Endothelial cell of umbilical vein (primary cell): ENCODE data around the gene SEPTIN7. TPM values are rescaled to one million over a fixed set of nuclear protein-coding genes. Genes with fewer than 3 reads are reported as not detected.

Experiments
- BruUV-seq: library from RNA; stranded (reverse); fragments of 400-500 nt; replicated peaks from 2 replicates; lab custom pipeline; 2021; lab: Mats Ljungman, UMichigan
- CTCF ChIA-PET: fragments of 300-600, 350-600 bp; sonication (Branson Sonifier 250); formaldehyde crosslinking; loops from one replicate; lab custom pipeline; 2021; ENCODE audit warnings: antibody characterized with exemption, inconsistent platforms; lab: Charles Lee
- POLR2A ChIA-PET: fragments of 300-600, 350-600 bp; sonication (Branson Sonifier 250); formaldehyde crosslinking; loops from one replicate; lab custom pipeline; 2021; ENCODE audit warnings: antibody characterized with exemption, inconsistent platforms; lab: Charles Lee
- DNase-seq: peaks from one replicate; pipeline ENCODE4 v3.0.0-alpha.2; 2011; ENCODE audit warnings: low read depth, low spot score
- FAIRE-seq: peaks from 2 replicates; lab custom pipeline; 2011; peaks lifted over from hg19 to GRCh38; lab: Jason Lieb, UNC
- H2AFZ ChIP-seq: 2 replicates; pipeline ENCODE4 v1.6.0; 2012; ENCODE audit warnings: low read depth, low read length, control low read depth, inconsistent platforms
- H3K27ac ChIP-seq: 2 replicates; pipeline ENCODE4 v1.5.1; 2011; ENCODE audit warnings: low read depth, mild to moderate bottlenecking, control low read depth, low read length, moderate library complexity; ENCODE audit not compliant: insufficient read depth
- H3K27me3 ChIP-seq, 2 experiments: 2 replicates each; pipeline versions ENCODE4 v1.6.0 to v1.6.1; 2011; ENCODE audit warnings: low read length in 2 of 2, mixed read lengths in 1 of 2; ENCODE audit not compliant: control insufficient read depth in 2 of 2, insufficient read depth in 2 of 2
- H3K36me3 ChIP-seq, 2 experiments: 2 replicates in 1 of 2; 3 replicates in 1 of 2; pipeline ENCODE4 v1.5.1; 2011; ENCODE audit warnings: low read length in 2 of 2, mild to moderate bottlenecking in 1 of 2, moderate library complexity in 1 of 2; ENCODE audit not compliant: control insufficient read depth in 2 of 2, insufficient read depth in 2 of 2; ENCODE audit errors: extremely low read depth in 1 of 2
- H3K4me1 ChIP-seq: 3 replicates; pipeline ENCODE4 v1.5.1; 2011; ENCODE audit warnings: mild to moderate bottlenecking, low read length; ENCODE audit not compliant: control insufficient read depth, insufficient read depth; ENCODE audit errors: extremely low read depth
- H3K4me2 ChIP-seq: 2 replicates; pipeline ENCODE4 v1.6.1; 2011; ENCODE audit warnings: low read length, control low read depth, mixed read lengths; ENCODE audit not compliant: insufficient read depth
- H3K4me3 ChIP-seq, 3 experiments: fragments of 200-600 bp in 1 of 3; sonication (generic), shearing (Covaris generic) in 1 of 3; replicated peaks in 1 of 3; 2 replicates each; pipeline ENCODE4 v1.5.1; 2011 to 2016; ENCODE audit warnings: control low read depth in 3 of 3, low read length in 3 of 3, mild to moderate bottlenecking in 2 of 3, inconsistent platforms in 1 of 3, low read depth in 1 of 3, moderate library complexity in 1 of 3; ENCODE audit not compliant: insufficient read depth in 1 of 3
- H3K79me2 ChIP-seq: 2 replicates; pipeline ENCODE4 v1.6.0; 2012; ENCODE audit warnings: low read length, inconsistent platforms; ENCODE audit not compliant: control insufficient read depth, insufficient read depth
- H3K9ac ChIP-seq: replicated peaks from 2 replicates; pipeline ENCODE3; 2011; ENCODE audit warnings: low read length, control low read depth; ENCODE audit not compliant: insufficient read depth; ENCODE audit errors: extremely low read depth
- H3K9me1 ChIP-seq: replicated peaks from 3 replicates; pipeline ENCODE4 v1.6.0; 2011; ENCODE audit warnings: mild to moderate bottlenecking, low read length; ENCODE audit not compliant: control insufficient read depth, insufficient read depth; ENCODE audit errors: extremely low read depth
- H3K9me3 ChIP-seq: replicated peaks from 2 replicates; pipeline ENCODE4 v1.5.1; 2012; ENCODE audit warnings: low read length, inconsistent platforms; ENCODE audit not compliant: control insufficient read depth, insufficient read depth
- H4K20me1 ChIP-seq: replicated peaks from 2 replicates; pipeline ENCODE3; 2011; ENCODE audit warnings: mild to moderate bottlenecking, low read length; ENCODE audit not compliant: control insufficient read depth, insufficient read depth; ENCODE audit errors: extremely low read depth
- CTCF ChIP-seq, 2 donors: IDR thresholded peaks; 1 replicate in 1 of 2; 2 replicates in 1 of 2; pipeline ENCODE4 v1.5.1; 2011; ENCODE audit warnings: low read length in 2 of 2, mild to moderate bottlenecking in 2 of 2, moderate library complexity in 2 of 2, control low read depth in 1 of 2, inconsistent platforms in 1 of 2, low read depth in 1 of 2; ENCODE audit not compliant: insufficient read depth in 1 of 2; ENCODE audit errors: extremely low read depth in 1 of 2
- EZH2 ChIP-seq: IDR thresholded peaks from 2 replicates; pipeline ENCODE4 v1.6.1; 2012; ENCODE audit warnings: borderline replicate concordance, low read depth, mild to moderate bottlenecking, moderate library complexity, low read length, inconsistent platforms; ENCODE audit not compliant: severe bottlenecking
- FOS ChIP-seq: IDR thresholded peaks from 2 replicates; pipeline ENCODE4 v1.6.1; 2011; ENCODE audit warnings: mild to moderate bottlenecking, low read length, moderate library complexity, borderline replicate concordance; ENCODE audit not compliant: insufficient read depth
- GATA2 ChIP-seq: IDR thresholded peaks from 2 replicates; pipeline ENCODE4 v1.7.0; 2011; ENCODE audit warnings: low read depth, mild to moderate bottlenecking, moderate library complexity, mixed read lengths, low read length; ENCODE audit not compliant: insufficient read length, insufficient read depth
- JUN ChIP-seq: IDR thresholded peaks from 2 replicates; pipeline ENCODE4 v1.6.1; 2011; ENCODE audit warnings: borderline replicate concordance, low read depth; ENCODE audit not compliant: insufficient read length, insufficient read depth
- MYC ChIP-seq: IDR thresholded peaks from one replicate; pipeline ENCODE4 v1.6.1; 2011; ENCODE audit warnings: mild to moderate bottlenecking, low read depth, low read length
- POLR2A ChIP-seq: IDR thresholded peaks from 2 replicates; pipeline ENCODE4 v1.6.1; 2012; ENCODE audit warnings: low read depth, mild to moderate bottlenecking, control low read depth, low read length
- POLR2AphosphoS5 ChIP-seq: IDR thresholded peaks from 2 replicates; pipeline ENCODE4 v1.6.1; 2012; ENCODE audit warnings: low read depth, mild to moderate bottlenecking, control low read depth, low read length, moderate library complexity; ENCODE audit not compliant: insufficient read depth
- dilution Hi-C: fragments of 300-500 bp; cut with MboI; formaldehyde crosslinking; loops from one replicate; pipeline ENCODE4 v1.15.0; 2019; ENCODE audit warnings: low sequenced_read_pairs; ENCODE audit not compliant: extremely low pct_ligation_motif_present
- intact Hi-C: fragments of 100-400 bp; cut with micrococcal nuclease; formaldehyde crosslinking; loops from one replicate; pipeline ENCODE4 v1.10.0; 2022
- polyA plus RNA-seq, 4 experiments: library from polyadenylated mRNA; depleted of rRNA in 3 of 4; stranded (reverse) in 3 of 4; unstranded in 1 of 4; fragments of >200 nt; gene quantifications; 2 replicates each; pipeline versions ENCODE4 v1.2.1 to v1.2.3, GENCODE V29; 2011 to 2012; ENCODE audit warnings: missing spikeins in 1 of 4
- total RNA-seq: library from RNA; stranded (reverse); gene quantifications from 2 replicates; pipeline ENCODE4 v1.2.3, GENCODE V29; 2021
- TF ChIP-seq, protein P1 (sequence below): IDR thresholded peaks from 2 replicates; pipeline ENCODE4 v1.6.1; 2011; ENCODE audit not compliant: insufficient read depth, insufficient read length

The SEPTIN7 gene
- total and polyA plus RNA-seq, 2 donors (not counting 3 experiments of a cell fraction or from before 2014, with no cell fraction given), result 73.6 to 228 TPM

DNA sequence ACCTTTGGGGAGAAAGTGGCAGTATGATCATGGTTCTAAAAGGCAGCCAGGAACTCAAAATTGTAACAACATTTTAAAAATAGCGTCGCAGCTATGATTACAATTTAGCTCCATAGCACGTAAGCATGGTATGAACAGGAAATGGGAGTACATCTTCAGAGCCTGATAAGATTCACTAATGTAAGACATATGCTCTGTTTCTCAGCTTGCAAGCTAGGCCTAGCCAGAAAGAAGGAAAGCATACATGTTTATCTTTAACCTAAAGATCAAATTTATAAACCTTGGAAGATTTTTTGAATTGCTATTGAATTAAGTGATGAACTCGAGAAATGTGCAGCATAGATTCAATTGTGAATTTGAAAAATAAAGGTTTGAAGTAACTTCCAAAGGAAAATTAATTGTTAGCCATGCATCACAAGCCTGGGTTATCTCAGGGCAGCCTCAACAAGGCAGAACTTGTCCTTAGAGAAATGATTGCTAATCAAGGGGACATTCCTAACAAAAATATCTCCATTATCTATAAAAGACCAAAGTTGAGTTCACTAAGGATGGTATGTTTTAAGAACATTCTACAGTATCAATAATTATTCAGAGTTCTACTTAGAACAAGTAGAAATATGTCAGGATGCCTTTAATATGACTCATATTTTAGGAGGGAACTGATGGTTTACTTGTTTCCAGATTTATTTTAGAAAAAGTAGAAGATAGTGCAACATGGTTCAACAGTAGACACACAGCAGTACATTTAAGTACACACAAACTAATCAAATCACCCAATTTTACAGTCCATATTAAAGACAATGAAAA is 38.8 kb upstream of the SEPTIN7 start:
- Histone ChIP-seq H2AFZ (no peak overlapping the region), H3K4me3 (no peak overlapping the region), H3K4me1 (no peaks in the 10 kb centered on the region), H3K4me2 (no peak overlapping the region), H3K9me3 (no peaks in the 10 kb centered on the region), H3K27me3 (peaks cover 0 to 2% of the 10 kb centered on the region in 2 experiments), H3K36me3 (no peaks in the 10 kb centered on the region), H3K9me1 (no peaks in the 10 kb centered on the region), H4K20me1 (no peaks in the 10 kb centered on the region), H3K27ac (no peak overlapping the region), H3K79me2 (no peaks in the 10 kb centered on the region), H3K9ac (no peak overlapping the region)
- DNase-seq (no peak), FAIRE-seq (no peak)
- TF ChIP-seq CTCF (IDR thresholded peaks at IDR 0.05; ENCODE audit: extremely low read depth in 1 of 2, insufficient read depth in 1 of 2, low read depth in 1 of 2, low read length in 2 of 2), result no peak
- no peak for TF ChIP-seq FOS
- no peak for TF ChIP-seq EZH2
- no peak for TF ChIP-seq POLR2A
- TF ChIP-seq POLR2AphosphoS5, result no peak
- TF ChIP-seq GATA2, result no peak
- no peak for TF ChIP-seq JUN
- TF ChIP-seq MYC, result no peak
- TF ChIP-seq, protein P1, sequence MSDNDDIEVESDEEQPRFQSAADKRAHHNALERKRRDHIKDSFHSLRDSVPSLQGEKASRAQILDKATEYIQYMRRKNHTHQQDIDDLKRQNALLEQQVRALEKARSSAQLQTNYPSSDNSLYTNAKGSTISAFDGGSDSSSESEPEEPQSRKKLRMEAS, result no peak
- dilution Hi-C loops (no loop called here), intact Hi-C loops (no loop called here)
- CTCF ChIA-PET, result no interaction called here
- POLR2A ChIA-PET, result no interaction called here
- no TSS peak for BruUV-seq
